K562 (cell line): ENCODE measurements around the gene GNAZ. TPM values are rescaled to one million over a fixed set of nuclear protein-coding genes. Genes with fewer than 3 reads are reported as not detected.
A peak's percentile ranks its signal among the peaks of the same experiment; 100 is the strongest.

ENCODE experiments used
- ATAC-seq: fragments of 200-7000 bp; cut with Tn5 transposase; 3 replicates; pipeline ENCODE4 v1.9.1; 2020; ENCODE audit warnings: moderate library complexity
- BruUV-seq: library from RNA; stranded (reverse); fragments of 400-500 nt; replicated peaks from 2 replicates; lab custom pipeline; 2021; lab: Mats Ljungman, UMichigan
- CTCF ChIA-PET: fragments of 300-600 bp; formaldehyde crosslinking; extraction: SDS; loops from one replicate; lab custom pipeline; 2021; ENCODE audit warnings: low intra/inter-chr PET ratio; lab: Yijun Ruan, JAX
- POLR2A ChIA-PET: fragments of 300-600, 350-650 bp; sonication (Branson Sonifier 250); formaldehyde crosslinking; extraction: SDS; loops from one replicate; lab custom pipeline; 2021; ENCODE audit warnings: antibody characterized with exemption, inconsistent platforms; lab: Yijun Ruan, JAX
- DNase-seq, 4 experiments: peaks; one replicate each; pipeline versions ENCODE4 v3.0.0 to v3.0.0-alpha.2; 2011 to 2018; ENCODE audit warnings: low spot score in 3 of 4, mixed read lengths in 3 of 4; ENCODE audit errors: extremely low read depth in 1 of 4
- FAIRE-seq: peaks from 2 replicates; lab custom pipeline; 2011; peaks lifted over from hg19 to GRCh38; lab: Jason Lieb, UNC
- H2AFZ ChIP-seq: 2 replicates; pipeline ENCODE4 v1.6.0; 2011; ENCODE audit warnings: low read depth, low read length, control low read depth, inconsistent platforms
- H3K27ac ChIP-seq: fragments of 200-600 bp; 3 replicates; pipeline ENCODE4 v1.8.0; 2011; ENCODE audit warnings: low read depth, mild to moderate bottlenecking, control low read depth, inconsistent platforms, low read length, moderate library complexity, mixed read lengths; ENCODE audit errors: extremely low read depth
- H3K27me3 ChIP-seq, 2 experiments: fragments of 300-600 bp in 1 of 2; 2 replicates in 1 of 2; 3 replicates in 1 of 2; pipeline versions ENCODE4 v1.6.0 to v1.8.0; 2011; ENCODE audit warnings: inconsistent platforms in 2 of 2, low read length in 2 of 2, mild to moderate bottlenecking in 1 of 2, mixed read lengths in 1 of 2, moderate library complexity in 1 of 2; ENCODE audit not compliant: control insufficient read depth in 2 of 2, insufficient read depth in 2 of 2
- H3K36me3 ChIP-seq: fragments of 300-600 bp; 3 replicates; pipeline ENCODE4 v1.8.0; 2011; ENCODE audit warnings: mild to moderate bottlenecking, low read length, inconsistent platforms; ENCODE audit not compliant: control insufficient read depth, insufficient read depth
- H3K4me1 ChIP-seq, 2 experiments: fragments of 200-600 bp in 1 of 2; replicated peaks in 1 of 2; 2 replicates in 1 of 2; 3 replicates in 1 of 2; pipeline versions ENCODE4 v1.5.1 to v1.8.0; 2011; ENCODE audit warnings: inconsistent platforms in 2 of 2, low read length in 2 of 2, mild to moderate bottlenecking in 1 of 2, mixed read lengths in 1 of 2, moderate library complexity in 1 of 2; ENCODE audit not compliant: control insufficient read depth in 2 of 2, insufficient read depth in 2 of 2
- H3K4me2 ChIP-seq: 2 replicates; pipeline ENCODE4 v1.6.1; 2011; ENCODE audit warnings: low read length, control low read depth, inconsistent platforms, mixed read lengths; ENCODE audit not compliant: insufficient read depth
- H3K4me3 ChIP-seq: fragments of 200-600 bp; sonication (generic), shearing (Covaris generic); 2 replicates; pipeline ENCODE4 v1.5.1; 2016; ENCODE audit warnings: control low read depth, inconsistent platforms
- H3K79me2 ChIP-seq: fragments of 200-600 bp; 3 replicates; pipeline ENCODE4 v1.8.0; 2011; ENCODE audit warnings: low read length, inconsistent platforms; ENCODE audit not compliant: control insufficient read depth, insufficient read depth
- H3K9ac ChIP-seq, 2 experiments: 2 replicates each; pipeline versions ENCODE4 v1.6.0 to v1.6.1; 2011; ENCODE audit warnings: low read depth in 2 of 2, low read length in 2 of 2, control low read depth in 1 of 2, inconsistent platforms in 1 of 2, mild to moderate bottlenecking in 1 of 2, mixed read lengths in 1 of 2; ENCODE audit not compliant: insufficient read depth in 1 of 2
- H3K9me1 ChIP-seq: one replicate; pipeline ENCODE4 v1.6.0; 2011; ENCODE audit warnings: inconsistent platforms, mild to moderate bottlenecking, low read length, moderate library complexity; ENCODE audit not compliant: control insufficient read depth, insufficient read depth
- H3K9me3 ChIP-seq: replicated peaks from 2 replicates; pipeline ENCODE4 v1.5.1; 2011; ENCODE audit warnings: low read depth, low read length, inconsistent platforms; ENCODE audit not compliant: control insufficient read depth, insufficient read depth
- H4K20me1 ChIP-seq: replicated peaks from 2 replicates; pipeline ENCODE4 v1.6.1; 2011; ENCODE audit warnings: low read length, inconsistent platforms, mixed read lengths; ENCODE audit not compliant: control insufficient read depth, insufficient read depth
- ATF1 ChIP-seq, 2 experiments: fragments of 450-650 bp in 1 of 2; IDR thresholded peaks; 2 replicates each; pipeline ENCODE4 v1.6.1; 2016; ENCODE audit warnings: missing compliant biosample characterization in 1 of 2, missing genetic modification characterization in 1 of 2
- BHLHE40 ChIP-seq: IDR thresholded peaks from 2 replicates; pipeline ENCODE4 v1.6.1; 2011; ENCODE audit warnings: low read length, improper control_type of control experiment
- CBX1 ChIP-seq: sonication (generic); IDR thresholded peaks from 2 replicates; pipeline ENCODE4 v1.6.1; 2016; ENCODE audit warnings: antibody characterized with exemption, low read depth, mild to moderate bottlenecking
- DPF2 ChIP-seq: fragments of 450-650 bp; IDR thresholded peaks from 2 replicates; pipeline ENCODE4 v1.6.1; 2016
- FOXK1 ChIP-seq: sonication (generic); formaldehyde crosslinking; IDR thresholded peaks from 2 replicates; pipeline ENCODE4 v1.8.0; 2022; ENCODE audit warnings: missing genetic modification reagents, mild to moderate bottlenecking, borderline replicate concordance
- GTF2F1 ChIP-seq: IDR thresholded peaks from 2 replicates; pipeline ENCODE4 v1.6.1; 2011; ENCODE audit warnings: low read depth, low read length, improper control_type of control experiment
- HLTF ChIP-seq: fragments of 450-650 bp; IDR thresholded peaks from 2 replicates; pipeline ENCODE4 v1.6.1; 2016
- HNRNPH1 ChIP-seq: fragments of 200-400 bp; formaldehyde crosslinking; optimal IDR thresholded peaks from 2 replicates; pipeline ENCODE3; 2017; ENCODE audit warnings: low read depth, mild to moderate bottlenecking, low read length, moderate library complexity
- KDM2B ChIP-seq: fragments of 250-450 bp; sonication (Bioruptor Pico); IDR thresholded peaks from 2 replicates; pipeline ENCODE4 v1.8.0; 2021; ENCODE audit warnings: mild to moderate bottlenecking, moderate library complexity
- POLR2A ChIP-seq: fragments of 450-650 bp; conservative IDR thresholded peaks from 2 replicates; pipeline ENCODE4 v1.6.1; 2016
- SIN3A ChIP-seq, 2 experiments: fragments of 150-350 bp in 1 of 2; IDR thresholded peaks; 2 replicates each; pipeline ENCODE4 v1.6.1; 2011 to 2016; ENCODE audit warnings: borderline replicate concordance in 2 of 2, low read depth in 2 of 2, low read length in 2 of 2, mild to moderate bottlenecking in 2 of 2, moderate library complexity in 2 of 2; ENCODE audit not compliant: control insufficient read depth in 1 of 2
- SMC3 ChIP-seq: conservative IDR thresholded peaks from 2 replicates; pipeline ENCODE4 v1.6.1; 2011; ENCODE audit warnings: low read depth, low read length, improper control_type of control experiment; ENCODE audit not compliant: insufficient read depth
- TAF9B ChIP-seq: fragments of 450-650 bp; IDR thresholded peaks from 2 replicates; pipeline ENCODE4 v1.6.1; 2018; ENCODE audit warnings: mild to moderate bottlenecking; ENCODE audit not compliant: partially characterized antibody
- TCF7 ChIP-seq: sonication (generic); IDR thresholded peaks from 2 replicates; pipeline ENCODE4 v1.6.1; 2016; ENCODE audit warnings: antibody characterized with exemption, borderline replicate concordance
- TGIF2 ChIP-seq: sonication (generic); formaldehyde crosslinking; IDR thresholded peaks from 2 replicates; pipeline ENCODE4 v1.8.1; 2022; ENCODE audit warnings: mild to moderate bottlenecking, missing genetic modification reagents, moderate library complexity
- ZBED1 ChIP-seq: IDR thresholded peaks from 2 replicates; pipeline ENCODE4 v1.6.1; 2014
- WGBS: fragments of 100-300 bp; shearing (Covaris generic); methylation state at CpG from one replicate; pipeline ENCODE4 v1.1.6; 2016; ENCODE audit warnings: low coverage, mixed read lengths; ENCODE audit not compliant: insufficient coverage; ENCODE audit errors: missing lambda C conversion rate; 5-methylcytosine and 5-hydroxymethylcytosine counted together
- in situ Hi-C: fragments of 300-500 bp; cut with MboI; formaldehyde crosslinking; loops from 4 replicates; pipeline ENCODE4 v1.15.0; 2018; ENCODE audit warnings: inconsistent platforms, mixed read lengths
- intact Hi-C: fragments of 100-400 bp; cut with micrococcal nuclease; formaldehyde crosslinking; loops from 2 replicates; pipeline ENCODE4 v1.14.2; 2022
- polyA plus RNA-seq, 8 experiments: library from polyadenylated mRNA; depleted of rRNA in 4 of 8; stranded (reverse) in 5 of 8; unstranded in 3 of 8; fragments of >200 nt; fragmentation: Nextera tagmentation in 2 of 8; fragmentation: Illumina TruSeq in 1 of 8; extraction: Ambion mirVana in 2 of 8; extraction: Trizol in 1 of 8; gene quantifications; 2 replicates each; pipeline versions ENCODE4 v1.2.1 to v1.2.3, GENCODE V29; 2011 to 2014; ENCODE audit warnings: inconsistent platforms in 1 of 8, missing spikeins in 1 of 8
- total RNA-seq, 7 experiments: library from RNA; depleted of rRNA in 6 of 7; stranded (reverse); fragments of >200 nt in 6 of 7; fragmentation: Illumina TruSeq in 2 of 7; extraction: Trizol in 2 of 7; gene quantifications; 2 replicates each; pipeline versions ENCODE4 v1.2.1 to v1.2.3, GENCODE V29; 2011 to 2021; ENCODE audit warnings: low replicate concordance in 1 of 7
- TF ChIP-seq, protein P1 (sequence below): fragments of 250-450 bp; sonication (Bioruptor Pico); IDR thresholded peaks from 2 replicates; pipeline ENCODE4 v1.9.0; 2021; ENCODE audit warnings: mild to moderate bottlenecking, inconsistent platforms
- TF ChIP-seq, protein P2 (sequence below), 2 experiments: fragments of 450-650 bp in 1 of 2; sonication (generic) in 1 of 2; formaldehyde crosslinking; conservative IDR thresholded peaks; 2 replicates each; pipeline versions ENCODE4 v1.4.0 to v1.8.1; 2020 to 2022; ENCODE audit warnings: mild to moderate bottlenecking in 1 of 2, missing genetic modification reagents in 1 of 2

The GNAZ gene
- total and polyA plus RNA-seq, 9 of the 15 experiments (the other 6 are each of a cell fraction or from before 2014, with no cell fraction given) = 0.04 to 0.22 (median 0.13) TPM; not detected in 3

DNA sequence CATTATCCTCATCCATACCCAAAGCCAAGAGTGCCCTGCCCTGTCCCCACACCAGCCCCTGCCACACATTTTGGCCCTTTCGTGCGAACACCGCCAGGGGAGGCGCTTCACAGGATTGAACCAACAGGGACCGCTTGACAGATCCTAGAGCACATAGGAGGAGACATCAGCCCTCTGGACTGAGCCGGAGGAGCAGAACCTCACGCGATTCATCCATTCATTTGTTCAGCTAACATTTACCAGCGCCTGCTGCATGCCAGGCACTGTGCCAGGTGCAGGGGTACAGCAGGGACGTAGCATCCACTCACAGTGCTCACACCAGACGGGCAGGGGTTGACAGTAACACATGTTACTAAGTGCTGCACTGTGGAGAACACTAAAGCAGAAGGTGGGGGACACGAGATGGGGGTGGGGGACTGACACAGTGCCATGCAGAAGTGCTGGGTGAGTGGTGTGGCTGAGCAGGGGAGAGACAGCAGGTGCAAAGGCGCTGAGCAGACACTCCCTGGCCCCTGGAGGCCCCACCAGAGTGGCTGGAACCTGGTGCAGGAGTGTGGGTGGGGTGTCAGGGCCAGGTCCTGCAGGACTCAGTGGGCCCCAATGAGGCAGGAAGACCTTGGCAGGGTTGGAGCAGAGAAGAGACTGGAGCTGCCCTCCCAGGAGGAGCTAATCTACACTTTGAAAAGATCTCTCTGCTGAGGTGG, 3.4 kb downstream of the GNAZ start:
- H3K4me1 ChIP-seq = peaks cover 4 to 25% of the 10 kb centered on the region in 2 experiments; a peak in 4 of 5 replicates
- peaks cover 73% of the 10 kb centered on the region for H4K20me1 ChIP-seq
- ChIA-PET CTCF (interaction anchor here (0.6 kb wide), 1 partner anchor 52 kb away, joined by 3 read pairs; no protein-coding TSS in a partner anchor), POLR2A (interaction anchor here (0.8 to 9.8 kb wide), 8 partner anchors 8 to 148 kb away, joined by 3 to 136 read pairs (median 10); no protein-coding TSS in a partner anchor)
- ATAC-seq (no peak), DNase-seq (no peak), FAIRE-seq (no peak)
- H3K9ac ChIP-seq = peak overlapping the region in 1 of 2 experiments; percentile 5; a peak in 1 of 4 replicates
- no peak overlapping the region for H3K27ac ChIP-seq
- in situ Hi-C loops = no loop called here
- H3K27me3 ChIP-seq = peaks cover 47 to 91% of the 10 kb centered on the region in 2 experiments
- peaks cover 14% of the 10 kb centered on the region for H3K9me1 ChIP-seq
- no TSS peak for BruUV-seq
- no peaks in the 10 kb centered on the region for H3K79me2 ChIP-seq
- no peaks in the 10 kb centered on the region for H3K9me3 ChIP-seq
- H3K4me2 ChIP-seq = no peak overlapping the region
- intact Hi-C loops = no loop called here
- H3K36me3 ChIP-seq = no peaks in the 10 kb centered on the region
- no peak overlapping the region for H2AFZ ChIP-seq
- WGBS = 3% methylated on average over 13 of the region's 13 CpGs
- no peak overlapping the region for H3K4me3 ChIP-seq
- TF ChIP-seq DPF2 (no peak), GTF2F1 (peak; percentile 55; the same call in 1 of the 2 replicates), TCF7 (no peak), BHLHE40 (0 out of 2 replicates have a peak, but pooled peaks have one; percentile 7), SIN3A (IDR thresholded peaks at IDR 0.05; ENCODE audit: borderline replicate concordance in 2 of 2, control insufficient read depth in 1 of 2, low read depth in 2 of 2, low read length in 2 of 2) (peak in 1 of 2 experiments; percentile 36; a peak in 1 of 4 replicates), HLTF (no peak), POLR2A (no peak), ATF1 (CRISPR knock-in tag; IDR thresholded peaks at IDR 0.05) (0 out of 2 replicates have a peak, but pooled peaks have one; percentile 15), ATF1 (tag; IDR thresholded peaks at IDR 0.05) (no peak), TAF9B (no peak), FOXK1 (no peak), KDM2B (peak; percentile 54; the same call in 1 of the 2 replicates), CBX1 (no peak), HNRNPH1 (no peak), ZBED1 (no peak), TGIF2 (CRISPR knock-in tag) (no peak), SMC3 (0 out of 2 replicates have a peak, but pooled peaks have one; percentile 4)
- TF ChIP-seq, protein P1, sequence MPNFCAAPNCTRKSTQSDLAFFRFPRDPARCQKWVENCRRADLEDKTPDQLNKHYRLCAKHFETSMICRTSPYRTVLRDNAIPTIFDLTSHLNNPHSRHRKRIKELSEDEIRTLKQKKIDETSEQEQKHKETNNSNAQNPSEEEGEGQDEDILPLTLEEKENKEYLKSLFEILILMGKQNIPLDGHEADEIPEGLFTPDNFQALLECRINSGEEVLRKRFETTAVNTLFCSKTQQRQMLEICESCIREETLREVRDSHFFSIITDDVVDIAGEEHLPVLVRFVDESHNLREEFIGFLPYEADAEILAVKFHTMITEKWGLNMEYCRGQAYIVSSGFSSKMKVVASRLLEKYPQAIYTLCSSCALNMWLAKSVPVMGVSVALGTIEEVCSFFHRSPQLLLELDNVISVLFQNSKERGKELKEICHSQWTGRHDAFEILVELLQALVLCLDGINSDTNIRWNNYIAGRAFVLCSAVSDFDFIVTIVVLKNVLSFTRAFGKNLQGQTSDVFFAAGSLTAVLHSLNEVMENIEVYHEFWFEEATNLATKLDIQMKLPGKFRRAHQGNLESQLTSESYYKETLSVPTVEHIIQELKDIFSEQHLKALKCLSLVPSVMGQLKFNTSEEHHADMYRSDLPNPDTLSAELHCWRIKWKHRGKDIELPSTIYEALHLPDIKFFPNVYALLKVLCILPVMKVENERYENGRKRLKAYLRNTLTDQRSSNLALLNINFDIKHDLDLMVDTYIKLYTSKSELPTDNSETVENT (CRISPR knock-in tag) = peak; percentile 34; the same call in 1 of the 2 replicates
- TF ChIP-seq, protein P2, sequence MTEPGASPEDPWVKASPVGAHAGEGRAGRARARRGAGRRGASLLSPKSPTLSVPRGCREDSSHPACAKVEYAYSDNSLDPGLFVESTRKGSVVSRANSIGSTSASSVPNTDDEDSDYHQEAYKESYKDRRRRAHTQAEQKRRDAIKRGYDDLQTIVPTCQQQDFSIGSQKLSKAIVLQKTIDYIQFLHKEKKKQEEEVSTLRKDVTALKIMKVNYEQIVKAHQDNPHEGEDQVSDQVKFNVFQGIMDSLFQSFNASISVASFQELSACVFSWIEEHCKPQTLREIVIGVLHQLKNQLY (CRISPR knock-in tag; conservative IDR thresholded peaks at IDR 0.05) = 0 out of 4 replicates have a peak, but pooled peaks of 1 of the 2 experiments have one; percentile 49
